ENCODE measurements around the gene DLG1.
A peak's percentile ranks its signal among the peaks of the same experiment; 100 is the strongest.
"Not testable (repeated sequence)": the region's sequence is repeated elsewhere in the genome, so short reads cannot be mapped to it uniquely, and the experiment has no call there.

DLG1 gene

GRCh38 chr3:197093871-197094270 is 204.5 kb downstream of the DLG1 start:
- DNase-seq (ENCODE audit: low spot score), result no peak

GRCh38 chr3:197088370-197088769 is 210.0 kb downstream of the DLG1 start:
- no peak for DNase-seq (ENCODE audit: low spot score)

GRCh38 chr3:197085137-197085536 is 213.3 kb downstream of the DLG1 start:
- no peak for DNase-seq (ENCODE audit: low spot score)

GRCh38 chr3:197083486-197083885 is 214.9 kb downstream of the DLG1 start:
- DNase-seq (ENCODE audit: low spot score), result no peak

GRCh38 chr3:197082871-197083270 is 215.5 kb downstream of the DLG1 start:
- DNase-seq (ENCODE audit: low spot score), result no peak

GRCh38 chr3:197080344-197080743 is 218.1 kb downstream of the DLG1 start:
- DNase-seq (ENCODE audit: low spot score), result no peak

GRCh38 chr3:197076415-197076814 is 222.0 kb downstream of the DLG1 start:
- no peak for DNase-seq (ENCODE audit: low spot score)

- no peak for DNase-seq (ENCODE audit: low spot score)
Measured at GRCh38 chr3:197068077-197068476, 230.3 kb downstream of the DLG1 start.

GRCh38 chr3:197064771-197065170 is 233.6 kb downstream of the DLG1 start:
- DNase-seq (ENCODE audit: low spot score), result peak; percentile 26

GRCh38 chr3:197062446-197062845 is 236.0 kb downstream of the DLG1 start:
- no peak for DNase-seq (ENCODE audit: low spot score)

- not testable (repeated sequence) for DNase-seq (ENCODE audit: low spot score)
Measured at GRCh38 chr3:197051637-197052036, 246.8 kb downstream of the DLG1 start.

- DNase-seq (ENCODE audit: low spot score), result no peak
Measured at GRCh38 chr3:197050511-197050910, 247.9 kb downstream of the DLG1 start.

GRCh38 chr3:197042539-197042938 is 255.9 kb downstream of the DLG1 start:
- DNase-seq (ENCODE audit: low spot score), result no peak

GRCh38 chr3:197041875-197042488 is 256.4 kb downstream of the DLG1 start:
- no peak for DNase-seq (ENCODE audit: low spot score)

GRCh38 chr3:197040658-197041057 is 257.8 kb downstream of the DLG1 start:
- DNase-seq (ENCODE audit: low spot score), result no peak

- DNase-seq (ENCODE audit: low spot score), result no peak
Measured at GRCh38 chr3:197038679-197039462, 259.5 kb downstream of the DLG1 start.

GRCh38 chr3:197035577-197035976 is 262.8 kb downstream of the DLG1 start:
- no peak for DNase-seq (ENCODE audit: low spot score)

GRCh38 chr3:197034778-197035177 is 263.6 kb downstream of the DLG1 start:
- DNase-seq (ENCODE audit: low spot score), result not testable (repeated sequence)

GRCh38 chr3:197033764-197034163 is 264.6 kb downstream of the DLG1 start:
- DNase-seq (ENCODE audit: low spot score), result not testable (repeated sequence)

- peak; percentile 88 for DNase-seq (ENCODE audit: low spot score)
Measured at GRCh38 chr3:197031315-197032285, 266.8 kb downstream of the DLG1 start.

- no peak for DNase-seq (ENCODE audit: low spot score)
Measured at GRCh38 chr3:197030379-197031314, 267.8 kb downstream of the DLG1 start.
